H1 (cell line): ENCODE data around the gene KCNMB2. TPM values are rescaled to one million over a fixed set of nuclear protein-coding genes. Genes with fewer than 3 reads are reported as not detected.

Experiments
- CTCF ChIA-PET: fragments of 300-600 bp; sonication (Branson Sonifier 250); formaldehyde crosslinking; loops from one replicate; lab custom pipeline; 2021; ENCODE audit not compliant: partially characterized antibody; lab: Charles Lee
- POLR2A ChIA-PET: fragments of 300-600 bp; sonication (Branson Sonifier 250); formaldehyde crosslinking; loops from one replicate; lab custom pipeline; 2021; ENCODE audit warnings: inconsistent platforms; ENCODE audit not compliant: partially characterized antibody; lab: Charles Lee
- DNase-seq, 2 experiments: peaks; one replicate each; pipeline versions ENCODE4 v3.0.0 to v3.0.0-alpha.2; 2010 to 2022; ENCODE audit warnings: low spot score in 2 of 2, low read depth in 1 of 2, mixed read lengths in 1 of 2
- FAIRE-seq: peaks from 2 replicates; lab custom pipeline; 2011; peaks lifted over from hg19 to GRCh38; lab: Jason Lieb, UNC
- H2AFZ ChIP-seq: 2 replicates; pipeline ENCODE4 v1.8.1; 2012; ENCODE audit warnings: low read length, inconsistent platforms
- H2AK5ac ChIP-seq: 2 replicates; pipeline ENCODE4 v1.6.1; 2013; ENCODE audit warnings: low read depth, low read length
- H2BK120ac ChIP-seq: replicated peaks from 2 replicates; pipeline ENCODE3; 2013; ENCODE audit warnings: low read depth, low read length, inconsistent platforms
- H2BK12ac ChIP-seq: 2 replicates; pipeline ENCODE4 v1.6.1; 2013; ENCODE audit warnings: low read depth, low read length
- H2BK15ac ChIP-seq: 2 replicates; pipeline ENCODE4 v1.6.1; 2013; ENCODE audit warnings: low read length
- H2BK20ac ChIP-seq: 2 replicates; pipeline ENCODE4 v1.6.1; 2013; ENCODE audit warnings: low read length
- H2BK5ac ChIP-seq: 2 replicates; pipeline ENCODE4 v1.6.1; 2013; ENCODE audit warnings: low read depth, low read length
- H3K14ac ChIP-seq: 2 replicates; pipeline ENCODE4 v1.6.1; 2013; ENCODE audit warnings: inconsistent platforms; ENCODE audit not compliant: insufficient read length
- H3K18ac ChIP-seq: 2 replicates; pipeline ENCODE4 v1.6.1; 2013; ENCODE audit warnings: low read length; ENCODE audit errors: extremely low read depth
- H3K23ac ChIP-seq: 2 replicates; pipeline ENCODE4 v1.6.1; 2013; ENCODE audit warnings: inconsistent platforms; ENCODE audit not compliant: insufficient read length
- H3K23me2 ChIP-seq: 2 replicates; pipeline ENCODE4 v1.6.1; 2013; ENCODE audit warnings: low read depth, low read length
- H3K27ac ChIP-seq: 2 replicates; pipeline ENCODE4 v1.6.1; 2011; ENCODE audit warnings: low read depth, low read length, inconsistent platforms
- H3K27me3 ChIP-seq, 4 experiments: replicated peaks in 1 of 4; 1 replicate in 1 of 4; 2 replicates in 3 of 4; pipeline versions ENCODE4 v1.6.1 to v1.8.1; 2011 to 2013; ENCODE audit warnings: low read length in 3 of 4, mild to moderate bottlenecking in 3 of 4, inconsistent platforms in 2 of 4, mixed read lengths in 2 of 4, moderate library complexity in 1 of 4; ENCODE audit not compliant: control insufficient read depth in 3 of 4, insufficient read depth in 3 of 4; ENCODE audit errors: extremely low read depth in 1 of 4
- H3K36me3 ChIP-seq, 4 experiments: 2 replicates each; pipeline versions ENCODE4 v1.6.1 to v1.8.1; 2011 to 2013; ENCODE audit warnings: mild to moderate bottlenecking in 4 of 4, low read length in 3 of 4, moderate library complexity in 2 of 4, control low read depth in 1 of 4, inconsistent platforms in 1 of 4; ENCODE audit not compliant: insufficient read depth in 4 of 4, control insufficient read depth in 2 of 4
- H3K4ac ChIP-seq: replicated peaks from 2 replicates; pipeline ENCODE3; 2013; ENCODE audit warnings: low read length, low read depth, mixed read lengths, inconsistent platforms; ENCODE audit not compliant: insufficient read length
- H3K4me1 ChIP-seq, 4 experiments: replicated peaks in 1 of 4; 1 replicate in 1 of 4; 2 replicates in 3 of 4; pipeline versions ENCODE4 v1.6.1 to v1.8.1; 2011 to 2013; ENCODE audit warnings: low read length in 3 of 4, inconsistent platforms in 2 of 4, mixed read lengths in 1 of 4; ENCODE audit not compliant: insufficient read depth in 4 of 4, control insufficient read depth in 3 of 4
- H3K4me2 ChIP-seq, 2 experiments: 2 replicates each; pipeline versions ENCODE4 v1.6.1 to v1.8.1; 2011 to 2013; ENCODE audit warnings: low read depth in 2 of 2, low read length in 2 of 2, control low read depth in 1 of 2, inconsistent platforms in 1 of 2, mild to moderate bottlenecking in 1 of 2; ENCODE audit not compliant: insufficient read depth in 1 of 2
- H3K4me3 ChIP-seq, 4 experiments: fragments of 200-600, 300-600 bp in 1 of 4; sonication (generic), shearing (Covaris generic), sonication (Bioruptor Twin) in 1 of 4; 2 replicates each; pipeline versions ENCODE4 v1.5.1 to v1.8.1; 2011 to 2016; ENCODE audit warnings: low read length in 4 of 4, low read depth in 3 of 4, control low read depth in 2 of 4, inconsistent platforms in 2 of 4, mild to moderate bottlenecking in 2 of 4, mixed read lengths in 1 of 4, moderate library complexity in 1 of 4; ENCODE audit not compliant: insufficient read depth in 2 of 4; ENCODE audit errors: extremely low read depth in 1 of 4
- H3K56ac ChIP-seq: replicated peaks from 2 replicates; pipeline ENCODE3; 2013; ENCODE audit warnings: low read depth, mild to moderate bottlenecking, mixed read lengths, low read length, inconsistent platforms; ENCODE audit not compliant: insufficient read length
- H3K79me1 ChIP-seq: 2 replicates; pipeline ENCODE4 v1.6.1; 2013; ENCODE audit warnings: low read depth, low read length, control low read depth
- H3K79me2 ChIP-seq, 2 experiments: 2 replicates each; pipeline versions ENCODE4 v1.6.1 to v1.8.1; 2012 to 2013; ENCODE audit warnings: low read length in 2 of 2, mild to moderate bottlenecking in 2 of 2, inconsistent platforms in 1 of 2; ENCODE audit not compliant: insufficient read depth in 2 of 2, control insufficient read depth in 1 of 2
- H3K9ac ChIP-seq, 4 experiments: replicated peaks in 1 of 4; 1 replicate in 1 of 4; 2 replicates in 3 of 4; pipeline versions ENCODE4 v1.6.1 to v1.8.1; 2011 to 2013; ENCODE audit warnings: low read depth in 3 of 4, low read length in 3 of 4, control low read depth in 2 of 4, mild to moderate bottlenecking in 2 of 4, moderate library complexity in 2 of 4, inconsistent platforms in 1 of 4; ENCODE audit errors: extremely low read depth in 1 of 4
- H3K9me3 ChIP-seq, 2 experiments: 2 replicates each; pipeline versions ENCODE4 v1.6.1 to v1.8.1; 2012 to 2013; ENCODE audit warnings: mild to moderate bottlenecking in 2 of 2, moderate library complexity in 2 of 2, control low read depth in 1 of 2, inconsistent platforms in 1 of 2, low read depth in 1 of 2, low read length in 1 of 2, mixed read lengths in 1 of 2; ENCODE audit not compliant: insufficient read depth in 2 of 2
- H4K20me1 ChIP-seq, 2 experiments: replicated peaks in 1 of 2; 2 replicates each; pipeline versions ENCODE3 to v1.8.1; 2011 to 2013; ENCODE audit warnings: inconsistent platforms in 2 of 2, low read length in 2 of 2, mild to moderate bottlenecking in 1 of 2; ENCODE audit not compliant: insufficient read depth in 2 of 2, control insufficient read depth in 1 of 2
- H4K5ac ChIP-seq: 2 replicates; pipeline ENCODE4 v1.6.1; 2013; ENCODE audit warnings: low read length, low read depth, mixed read lengths, inconsistent platforms; ENCODE audit not compliant: insufficient read length
- H4K8ac ChIP-seq: 2 replicates; pipeline ENCODE4 v1.8.0; 2013; ENCODE audit warnings: mild to moderate bottlenecking, moderate library complexity, low read length, inconsistent platforms; ENCODE audit not compliant: insufficient read depth; ENCODE audit errors: extremely low read depth
- H4K91ac ChIP-seq: replicated peaks from 2 replicates; pipeline ENCODE3; 2013; ENCODE audit warnings: low read length, mixed read lengths, inconsistent platforms; ENCODE audit not compliant: insufficient read length
- BRCA1 ChIP-seq: IDR thresholded peaks from 2 replicates; pipeline ENCODE4 v1.6.1; 2012; ENCODE audit warnings: low read depth, low read length, improper control_type of control experiment
- HDAC2 ChIP-seq, 2 experiments: fragments of 300-600 bp in 1 of 2; sonication (generic) in 1 of 2; IDR thresholded peaks; 2 replicates each; pipeline ENCODE4 v1.6.1; 2011 to 2012; ENCODE audit warnings: low read depth in 2 of 2, low read length in 2 of 2, mild to moderate bottlenecking in 2 of 2, moderate library complexity in 2 of 2, borderline replicate concordance in 1 of 2, inconsistent platforms in 1 of 2
- JUN ChIP-seq: IDR thresholded peaks from 2 replicates; pipeline ENCODE4 v1.6.1; 2011; ENCODE audit warnings: low read depth, mild to moderate bottlenecking, improper control_type of control experiment, low read length
- NRF1 ChIP-seq: IDR thresholded peaks from 2 replicates; pipeline ENCODE4 v1.6.1; 2011; ENCODE audit warnings: mild to moderate bottlenecking, low read depth, low read length, improper control_type of control experiment
- TAF7 ChIP-seq: optimal IDR thresholded peaks from 2 replicates; pipeline ENCODE3; 2011; ENCODE audit warnings: low read depth, mild to moderate bottlenecking, inconsistent platforms, low read length, moderate library complexity, borderline replicate concordance
- ZNF274 ChIP-seq: IDR thresholded peaks from 2 replicates; pipeline ENCODE4 v1.7.0; 2012; ENCODE audit warnings: low read length, borderline replicate concordance; ENCODE audit errors: extremely low read depth
- WGBS, 2 experiments: shearing (Covaris generic) in 1 of 2; methylation state at CpG; one replicate each; pipeline versions ENCODE4 v1.1.6 to v1.1.7; 2013 to 2015; ENCODE audit warnings: low lambda C conversion rate in 2 of 2, mixed read lengths in 2 of 2, inconsistent platforms in 1 of 2, low coverage in 1 of 2, missing lambda C conversion rate in 1 of 2; ENCODE audit not compliant: insufficient replicate concordance in 2 of 2, insufficient coverage in 1 of 2, insufficient read length in 1 of 2; ENCODE audit errors: extremely low coverage in 1 of 2, missing lambda C conversion rate in 1 of 2; 5-methylcytosine and 5-hydroxymethylcytosine counted together
- polyA plus RNA-seq, 7 experiments: library from polyadenylated mRNA; depleted of rRNA in 3 of 7; stranded (reverse) in 5 of 7; unstranded in 2 of 7; fragments of >200 nt in 5 of 7; fragments of 200-250 nt in 2 of 7; gene quantifications; 1 replicate in 5 of 7; 2 replicates in 1 of 7; 4 replicates in 1 of 7; pipeline versions ENCODE4 v1.2.1 to v1.2.3, GENCODE V29; 2011 to 2013; ENCODE audit warnings: missing spikeins in 2 of 7, mixed read lengths in 2 of 7
- total RNA-seq: library from RNA; stranded (reverse); fragmentation: NEBNext Ultra II Directional; extraction: Animal tissue kit (Norgen Biotek cat#: 25700); gene quantifications from 2 replicates; pipeline ENCODE4 v1.2.1, GENCODE V29; 2021

The KCNMB2 gene
- total and polyA plus RNA-seq, 2 of the 8 experiments (the other 6 are each of a cell fraction or from before 2014, with no cell fraction given), result not detected

DNA sequence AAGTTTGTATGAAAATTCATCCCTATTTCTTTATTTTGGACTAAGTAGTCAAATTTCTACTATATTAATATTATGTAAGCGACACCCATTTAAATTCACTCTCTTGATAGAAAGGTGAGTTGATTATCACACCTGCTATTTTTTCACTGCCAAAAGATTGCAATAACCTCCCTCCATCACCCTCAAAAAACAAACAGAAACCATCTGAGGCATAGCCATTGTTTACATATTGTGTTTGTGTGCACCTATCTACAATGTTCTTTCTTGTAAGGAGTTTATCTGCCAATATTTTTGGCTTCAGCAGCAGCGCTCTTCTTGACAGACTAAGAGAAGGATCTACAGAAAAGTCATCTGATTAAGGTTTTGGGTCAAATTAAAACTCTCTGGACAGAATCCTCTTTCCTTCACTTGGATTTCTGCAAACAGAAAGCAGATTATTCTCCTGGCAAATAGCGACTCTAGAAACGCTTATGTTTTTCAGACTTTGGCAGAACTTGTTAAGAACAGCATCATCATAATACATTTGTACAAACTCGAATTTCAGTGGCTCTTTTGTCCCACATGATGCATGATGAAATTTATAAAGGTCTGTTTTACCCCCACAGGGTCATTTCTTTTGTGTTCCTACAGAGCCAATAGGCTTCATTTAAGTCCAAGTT, 48.6 kb downstream of the KCNMB2 start:
- Histone ChIP-seq H2BK5ac (no peak overlapping the region), H3K23ac (no peak overlapping the region), H3K14ac (no peak overlapping the region), H3K4me3 (no peak overlapping the region), H2BK15ac (no peak overlapping the region), H3K23me2 (no peaks in the 10 kb centered on the region), H2BK120ac (no peak overlapping the region), H4K20me1 (no peaks in the 10 kb centered on the region), H3K27me3 (no peaks in the 10 kb centered on the region), H2AK5ac (no peak overlapping the region), H3K4me2 (no peak overlapping the region), H2AFZ (no peak overlapping the region), H2BK12ac (no peak overlapping the region), H3K27ac (no peak overlapping the region), H2BK20ac (no peak overlapping the region), H3K56ac (no peak overlapping the region), H4K5ac (no peak overlapping the region), H3K4ac (no peak overlapping the region), H3K4me1 (no peaks in the 10 kb centered on the region), H4K91ac (no peak overlapping the region), H3K36me3 (no peaks in the 10 kb centered on the region), H4K8ac (no peak overlapping the region), H3K79me2 (no peaks in the 10 kb centered on the region), H3K79me1 (no peaks in the 10 kb centered on the region), H3K9ac (no peak overlapping the region), H3K18ac (no peak overlapping the region), H3K9me3 (no peaks in the 10 kb centered on the region)
- ChIA-PET POLR2A (no interaction called here), CTCF (no interaction called here)
- WGBS, 2 experiments, result 93% methylated on average over 5 of the region's 5 CpGs; no CpG with 5 or more reads in 1 of the 2 experiments
- no peak for FAIRE-seq
- no peak for DNase-seq
- no peak for TF ChIP-seq TAF7
- TF ChIP-seq ZNF274, result no peak
- no peak for TF ChIP-seq NRF1
- TF ChIP-seq HDAC2 (IDR thresholded peaks at IDR 0.05; ENCODE audit: borderline replicate concordance in 1 of 2, low read depth in 2 of 2, low read length in 2 of 2), result no peak
- TF ChIP-seq BRCA1, result no peak
- TF ChIP-seq JUN, result no peak
